PC-3 (cell line): Measurements from ENCODE around the gene CALHM2. TPM values are rescaled to one million over a fixed set of nuclear protein-coding genes. Genes with fewer than 3 reads are reported as not detected.

ENCODE experiments used
- ATAC-seq: fragments of 200-7000 bp; cut with Tn5 transposase; 2 replicates; pipeline ENCODE4 v1.9.1; 2020; ENCODE audit warnings: mild to moderate bottlenecking, moderate library complexity
- BruUV-seq: library from RNA; stranded (reverse); fragments of 400-500 nt; replicated peaks from 2 replicates; lab custom pipeline; 2021; lab: Mats Ljungman, UMichigan
- CTCF ChIA-PET: fragments of 300-600 bp; sonication (Branson Sonifier 250); formaldehyde crosslinking; loops from one replicate; lab custom pipeline; 2022; ENCODE audit warnings: antibody characterized with exemption; lab: Charles Lee
- POLR2A ChIA-PET: fragments of 300-600 bp; sonication (Branson Sonifier 250); formaldehyde crosslinking; loops from one replicate; lab custom pipeline; 2022; ENCODE audit warnings: antibody characterized with exemption; ENCODE audit not compliant: unreplicated experiment; lab: Charles Lee
- DNase-seq: peaks from one replicate; pipeline ENCODE4 v3.0.0-alpha.2; 2015
- H2AFZ ChIP-seq: fragments of 300-600 bp; sonication (generic); 2 replicates; pipeline ENCODE4 v1.6.0; 2016; ENCODE audit warnings: antibody characterized with exemption, low read length
- H3F3A ChIP-seq: fragments of 300-600 bp; sonication (generic); one replicate; pipeline ENCODE4 v1.6.0; 2017; ENCODE audit warnings: antibody characterized with exemption, low read length, control low read depth, mild to moderate bottlenecking; ENCODE audit not compliant: unreplicated experiment
- H3K27ac ChIP-seq: fragments of 300-600 bp; sonication (generic); 2 replicates; pipeline ENCODE4 v1.5.1; 2016; ENCODE audit warnings: mild to moderate bottlenecking, low read length
- H3K27me3 ChIP-seq: fragments of 300-600 bp; sonication (generic); 2 replicates; pipeline ENCODE4 v1.6.1; 2016; ENCODE audit warnings: low read length, mixed read lengths
- H3K36me3 ChIP-seq: fragments of 300-600 bp; sonication (generic); 2 replicates; pipeline ENCODE4 v1.6.1; 2016; ENCODE audit warnings: low read depth, mixed run types, low read length, mixed read lengths
- H3K4me1 ChIP-seq: fragments of 300-600 bp; sonication (generic); 2 replicates; pipeline ENCODE4 v1.5.1; 2016; ENCODE audit warnings: low read length; ENCODE audit not compliant: insufficient read depth
- H3K4me2 ChIP-seq: fragments of 300-600 bp; sonication (generic); 2 replicates; pipeline ENCODE4 v1.6.0; 2016; ENCODE audit warnings: low read length
- H3K4me3 ChIP-seq: fragments of 300-600 bp; sonication (generic); 2 replicates; pipeline ENCODE4 v1.5.1; 2016; ENCODE audit warnings: mild to moderate bottlenecking, low read length, mixed read lengths
- H3K79me2 ChIP-seq: fragments of 300-600 bp; sonication (generic); 2 replicates; pipeline ENCODE4 v1.6.1; 2017; ENCODE audit warnings: low read length, mixed read lengths
- H3K9ac ChIP-seq: fragments of 300-600 bp; sonication (generic); 2 replicates; pipeline ENCODE4 v1.6.0; 2016; ENCODE audit warnings: mild to moderate bottlenecking, low read length
- H3K9me2 ChIP-seq: fragments of 300-600 bp; sonication (generic); replicated peaks from 2 replicates; pipeline ENCODE4 v1.6.1; 2016; ENCODE audit warnings: mixed run types, low read length, mixed read lengths
- H3K9me3 ChIP-seq: fragments of 300-600 bp; sonication (generic); 2 replicates; pipeline ENCODE4 v1.6.1; 2016; ENCODE audit warnings: low read length, mixed read lengths
- H4K20me1 ChIP-seq: fragments of 300-600 bp; sonication (generic); 2 replicates; pipeline ENCODE4 v1.6.1; 2016; ENCODE audit warnings: low read length, mixed read lengths
- EZH2 ChIP-seq: fragments of 300-600 bp; sonication (generic); IDR thresholded peaks from one replicate; pipeline ENCODE4 v1.6.1; 2017; ENCODE audit warnings: antibody characterized with exemption, mild to moderate bottlenecking, low read length; ENCODE audit not compliant: unreplicated experiment
- EZH2phosphoT487 ChIP-seq: fragments of 300-600 bp; sonication (generic); IDR thresholded peaks from 2 replicates; pipeline ENCODE4 v1.6.1; 2018; ENCODE audit warnings: mild to moderate bottlenecking, antibody characterized with exemption, low read length, borderline replicate concordance
- intact Hi-C: fragments of 100-400 bp; cut with micrococcal nuclease; formaldehyde crosslinking; loops from 2 replicates; pipeline ENCODE4 v1.9.0; 2023
- total RNA-seq: library from RNA; depleted of rRNA; stranded (reverse); fragments of >200 nt; gene quantifications from 2 replicates; pipeline ENCODE4 v1.2.3, GENCODE V29; 2014
- TF ChIP-seq, protein P1 (sequence below): fragments of 300-600 bp; sonication (generic); conservative IDR thresholded peaks from 2 replicates; pipeline ENCODE4 v1.5.1; 2017; ENCODE audit warnings: antibody characterized with exemption, low read depth, mild to moderate bottlenecking, low read length

CALHM2 gene
- total RNA-seq, 1 experiment from 2014 or later: 1.3 TPM

DNA sequence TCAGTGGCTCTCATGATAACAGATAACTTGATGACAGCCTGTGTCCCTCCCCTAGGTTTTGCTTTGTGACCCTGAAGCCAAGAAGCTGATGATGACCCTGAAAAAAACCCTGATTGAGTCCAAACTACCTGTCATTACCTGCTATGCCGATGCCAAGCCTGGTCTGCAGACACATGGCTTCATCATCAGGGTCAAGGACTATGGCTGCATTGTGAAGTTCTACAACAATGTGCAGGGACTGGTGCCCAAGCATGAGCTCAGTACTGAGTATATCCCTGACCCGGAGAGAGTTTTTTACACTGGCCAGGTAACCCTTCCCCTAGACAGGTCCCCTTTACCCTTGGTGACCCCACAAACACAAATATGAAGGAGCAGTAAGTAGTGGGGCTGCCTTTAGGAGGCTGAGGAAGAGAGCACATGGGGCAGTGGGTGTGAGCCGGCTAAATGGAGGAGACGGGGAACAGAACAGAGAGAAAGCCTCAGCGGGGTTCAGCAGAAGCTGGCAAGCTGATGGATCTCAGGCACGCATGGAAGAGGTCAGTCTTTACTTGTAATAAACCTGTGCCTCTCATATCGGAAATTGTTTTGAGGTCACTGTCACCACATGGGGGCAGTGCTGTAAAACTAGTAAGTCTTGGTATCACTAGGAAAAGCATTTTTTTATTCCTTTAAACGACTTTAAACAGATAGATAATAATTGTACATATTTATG, 35.6 kb downstream of the CALHM2 start:
- DNase-seq: peak; percentile 68
- intact Hi-C loops: loop anchor here (1.0 kb wide), 1 partner anchor 69 kb away; no protein-coding TSS in a partner anchor
- Histone ChIP-seq H3K9me3 (no peaks in the 10 kb centered on the region), H3K9ac (no peak overlapping the region), H2AFZ (no peak overlapping the region), H3K79me2 (no peaks in the 10 kb centered on the region), H4K20me1 (no peaks in the 10 kb centered on the region), H3K4me1 (no peaks in the 10 kb centered on the region), H3K27me3 (no peaks in the 10 kb centered on the region), H3K36me3 (peaks cover 68% of the 10 kb centered on the region), H3K27ac (no peak overlapping the region), H3K4me2 (no peak overlapping the region), H3F3A (no peaks in the 10 kb centered on the region), H3K4me3 (no peak overlapping the region), H3K9me2 (no peaks in the 10 kb centered on the region)
- peak; percentile 29; the same call in 1 of the 2 replicates for ATAC-seq
- POLR2A ChIA-PET: no interaction called here
- no peak for TF ChIP-seq EZH2
- TF ChIP-seq, protein P1, sequence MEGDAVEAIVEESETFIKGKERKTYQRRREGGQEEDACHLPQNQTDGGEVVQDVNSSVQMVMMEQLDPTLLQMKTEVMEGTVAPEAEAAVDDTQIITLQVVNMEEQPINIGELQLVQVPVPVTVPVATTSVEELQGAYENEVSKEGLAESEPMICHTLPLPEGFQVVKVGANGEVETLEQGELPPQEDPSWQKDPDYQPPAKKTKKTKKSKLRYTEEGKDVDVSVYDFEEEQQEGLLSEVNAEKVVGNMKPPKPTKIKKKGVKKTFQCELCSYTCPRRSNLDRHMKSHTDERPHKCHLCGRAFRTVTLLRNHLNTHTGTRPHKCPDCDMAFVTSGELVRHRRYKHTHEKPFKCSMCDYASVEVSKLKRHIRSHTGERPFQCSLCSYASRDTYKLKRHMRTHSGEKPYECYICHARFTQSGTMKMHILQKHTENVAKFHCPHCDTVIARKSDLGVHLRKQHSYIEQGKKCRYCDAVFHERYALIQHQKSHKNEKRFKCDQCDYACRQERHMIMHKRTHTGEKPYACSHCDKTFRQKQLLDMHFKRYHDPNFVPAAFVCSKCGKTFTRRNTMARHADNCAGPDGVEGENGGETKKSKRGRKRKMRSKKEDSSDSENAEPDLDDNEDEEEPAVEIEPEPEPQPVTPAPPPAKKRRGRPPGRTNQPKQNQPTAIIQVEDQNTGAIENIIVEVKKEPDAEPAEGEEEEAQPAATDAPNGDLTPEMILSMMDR: peak; percentile 66
- TF ChIP-seq EZH2phosphoT487: no peak
- BruUV-seq: no TSS peak
- CTCF ChIA-PET: interaction anchor here (0.6 kb wide), 1 partner anchor 49 kb away, joined by 3 read pairs; no protein-coding TSS in a partner anchor

DNA sequence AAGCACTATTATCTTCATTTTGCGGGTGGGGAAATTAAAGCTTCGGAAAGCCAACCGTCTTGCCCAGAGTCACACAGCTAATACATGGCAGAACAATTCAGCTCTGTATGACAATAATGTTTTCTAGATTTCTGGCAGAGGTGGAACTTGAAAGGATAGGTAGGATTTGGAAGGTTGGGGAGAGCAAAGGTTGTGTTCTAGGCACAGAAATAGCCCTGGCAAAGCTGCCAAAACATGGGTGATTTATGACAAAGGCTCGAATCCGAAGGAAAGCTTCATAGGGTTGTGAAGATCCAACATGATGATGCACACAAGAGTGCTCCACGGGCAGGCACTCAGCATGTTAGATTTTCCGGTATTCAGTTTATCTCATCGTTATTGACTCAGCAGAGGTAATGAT, 36.6 kb downstream of the CALHM2 start:
- Histone ChIP-seq H3K4me1 (no peaks in the 10 kb centered on the region), H3K27me3 (no peaks in the 10 kb centered on the region), H3K4me2 (no peak overlapping the region), H2AFZ (no peak overlapping the region), H3K27ac (no peak overlapping the region), H3K9ac (no peak overlapping the region), H4K20me1 (no peaks in the 10 kb centered on the region), H3F3A (no peaks in the 10 kb centered on the region), H3K36me3 (peaks cover 63% of the 10 kb centered on the region), H3K4me3 (no peak overlapping the region), H3K9me3 (no peaks in the 10 kb centered on the region), H3K9me2 (no peaks in the 10 kb centered on the region), H3K79me2 (no peaks in the 10 kb centered on the region)
- TF ChIP-seq EZH2 (no peak), EZH2phosphoT487 (no peak)
- TF ChIP-seq, protein P1: no peak
- ATAC-seq (no peak), DNase-seq (no peak)
- POLR2A ChIA-PET: no interaction called here
- no TSS peak for BruUV-seq
- intact Hi-C loops: no loop called here
- CTCF ChIA-PET: no interaction called here

DNA sequence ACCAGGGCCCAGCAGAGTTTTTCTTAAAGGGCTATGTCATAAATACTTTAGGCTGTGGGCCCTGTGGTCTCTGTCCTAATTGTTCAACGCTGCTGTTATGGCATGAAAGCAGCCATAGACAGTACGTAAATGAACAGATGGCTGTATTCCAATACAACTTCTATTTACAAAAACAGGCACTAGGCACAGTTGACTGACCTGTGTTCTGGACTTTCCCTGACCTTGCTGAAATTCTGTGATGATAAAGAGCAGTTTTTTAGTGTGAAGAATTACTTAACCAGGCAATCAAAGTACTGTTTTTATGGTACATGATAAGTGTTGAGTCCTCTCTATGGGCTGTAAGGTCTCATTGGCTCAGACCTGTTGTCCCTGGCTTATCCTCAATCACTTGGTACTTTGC, 38.6 kb downstream of the CALHM2 start:
- Histone ChIP-seq H3K36me3 (peaks cover 58% of the 10 kb centered on the region), H3K9me2 (no peaks in the 10 kb centered on the region), H3K9ac (no peak overlapping the region), H4K20me1 (no peaks in the 10 kb centered on the region), H3K27me3 (no peaks in the 10 kb centered on the region), H3K9me3 (no peaks in the 10 kb centered on the region), H3K4me2 (no peak overlapping the region), H3K4me3 (no peak overlapping the region), H3K27ac (no peak overlapping the region), H3K79me2 (no peaks in the 10 kb centered on the region), H3K4me1 (no peaks in the 10 kb centered on the region), H3F3A (no peaks in the 10 kb centered on the region), H2AFZ (no peak overlapping the region)
- ChIA-PET POLR2A (no interaction called here), CTCF (no interaction called here)
- intact Hi-C loops: no loop called here
- ATAC-seq: no peak
- BruUV-seq: no TSS peak
- TF ChIP-seq EZH2: no peak
- TF ChIP-seq EZH2phosphoT487: no peak
- TF ChIP-seq, protein P1: no peak
- no peak for DNase-seq
